ENCODE measurements around the gene HPCAL1. TPM values are rescaled to one million over a fixed set of nuclear protein-coding genes. Genes with fewer than 3 reads are reported as not detected.

HPCAL1 gene
- total and polyA plus RNA-seq, 10 of the 15 experiments (the other 5 are each of a cell fraction or from before 2014, with no cell fraction given) = 0.40 to 12.8 (median 7.9) TPM

GRCh38 chr2:10265329-10266132 lies 37.2 kb upstream of the HPCAL1 start (continued):
- TF ChIP-seq, protein P1, sequence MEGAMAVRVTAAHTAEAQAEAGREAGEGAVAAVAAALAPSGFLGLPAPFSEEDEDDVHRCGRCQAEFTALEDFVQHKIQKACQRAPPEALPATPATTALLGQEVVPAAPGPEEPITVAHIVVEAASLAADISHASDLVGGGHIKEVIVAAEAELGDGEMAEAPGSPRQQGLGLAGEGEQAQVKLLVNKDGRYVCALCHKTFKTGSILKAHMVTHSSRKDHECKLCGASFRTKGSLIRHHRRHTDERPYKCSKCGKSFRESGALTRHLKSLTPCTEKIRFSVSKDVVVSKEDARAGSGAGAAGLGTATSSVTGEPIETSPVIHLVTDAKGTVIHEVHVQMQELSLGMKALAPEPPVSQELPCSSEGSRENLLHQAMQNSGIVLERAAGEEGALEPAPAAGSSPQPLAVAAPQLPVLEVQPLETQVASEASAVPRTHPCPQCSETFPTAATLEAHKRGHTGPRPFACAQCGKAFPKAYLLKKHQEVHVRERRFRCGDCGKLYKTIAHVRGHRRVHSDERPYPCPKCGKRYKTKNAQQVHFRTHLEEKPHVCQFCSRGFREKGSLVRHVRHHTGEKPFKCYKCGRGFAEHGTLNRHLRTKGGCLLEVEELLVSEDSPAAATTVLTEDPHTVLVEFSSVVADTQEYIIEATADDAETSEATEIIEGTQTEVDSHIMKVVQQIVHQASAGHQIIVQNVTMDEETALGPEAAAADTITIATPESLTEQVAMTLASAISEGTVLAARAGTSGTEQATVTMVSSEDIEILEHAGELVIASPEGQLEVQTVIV (IDR thresholded peaks at IDR 0.05; ENCODE audit: borderline replicate concordance, partially characterized antibody) = no peak
- TF ChIP-seq BRCA1 (IDR thresholded peaks at IDR 0.05; ENCODE audit: low read depth, low read length) (no peak), IRF4 (IDR thresholded peaks at IDR 0.05; ENCODE audit: low read depth, low read length) (no peak), YY1 (IDR thresholded peaks at IDR 0.05; ENCODE audit: low read depth, low read length) (no peak), CBFB (IDR thresholded peaks at IDR 0.05; ENCODE audit: low read depth) (no peak)

DNA sequence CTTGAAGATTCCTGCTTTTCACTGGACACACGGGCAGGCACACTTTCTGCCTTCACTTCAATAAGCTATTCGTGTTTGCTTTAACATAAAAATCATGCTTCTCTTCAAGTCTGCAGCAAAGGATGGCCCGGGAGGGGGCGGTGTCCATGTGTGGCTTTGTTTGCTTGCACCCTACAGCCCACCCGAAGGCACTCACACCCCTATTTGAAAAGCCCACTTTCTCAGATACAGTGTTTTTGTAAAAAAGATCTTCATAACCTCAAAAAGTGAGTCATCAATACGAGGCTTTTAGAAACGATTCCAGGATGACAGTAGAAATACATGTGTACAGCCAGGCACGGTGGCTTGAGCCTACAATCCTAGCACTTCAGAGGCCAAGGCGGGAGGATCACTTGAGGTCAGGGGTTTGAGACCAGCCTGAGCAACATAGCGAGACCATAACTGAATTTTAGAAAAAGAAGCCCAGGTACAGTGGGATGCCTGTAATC lies 36.5 kb upstream of the HPCAL1 start:
- ChIA-PET CTCF (interaction anchor here (1.0 to 3.1 kb wide), 3 partner anchors 125 to 164 kb away, joined by 3 to 19 read pairs (median 3); no protein-coding TSS in a partner anchor), RAD21 (ENCODE audit: unreplicated experiment) (interaction anchor here (3.5 kb wide), 1 partner anchor 143 kb away, joined by 19 read pairs; no protein-coding TSS in a partner anchor), POLR2A (no interaction called here), SMC1A (ENCODE audit: uncharacterized antibody, unreplicated experiment) (interaction anchor here (1.4 kb wide), 1 partner anchor 143 kb away, joined by 6 read pairs; no protein-coding TSS in a partner anchor)
- in situ Hi-C loops (cut with MboI) (no loop called here), intact Hi-C loops (cut with micrococcal nuclease; ENCODE audit: unreplicated experiment) (no loop called here)
- Histone ChIP-seq H3K4me2 (ENCODE audit: control insufficient read depth, insufficient read depth) (no peak overlapping the region), H3K27ac (ENCODE audit: control insufficient read depth, insufficient read depth) (no peak overlapping the region), H3K27me3 (replicated peaks in 1 of 2; ENCODE audit: control insufficient read depth in 2 of 2, insufficient read depth in 2 of 2, low read length in 1 of 2) (peaks cover 0 to 3% of the 10 kb centered on the region in 2 experiments; a peak in 2 of 4 replicates), H3K9me3 (replicated peaks; ENCODE audit: control insufficient read depth, insufficient read depth, low read length) (no peaks in the 10 kb centered on the region), H3K4me3 (no peak overlapping the region), H4K20me1 (ENCODE audit: control insufficient read depth, insufficient read depth) (no peaks in the 10 kb centered on the region), H3K4me1 (ENCODE audit: control insufficient read depth, insufficient read depth, low read length) (no peaks in the 10 kb centered on the region), H3K79me2 (ENCODE audit: control insufficient read depth, insufficient read depth, low read length) (no peaks in the 10 kb centered on the region), H2AFZ (ENCODE audit: control insufficient read depth, low read depth, low read length) (no peak overlapping the region), H3K9ac (ENCODE audit: control insufficient read depth, insufficient read depth, low read length) (no peak overlapping the region), H3K36me3 (ENCODE audit: control insufficient read depth in 2 of 2, insufficient read depth in 2 of 2, low read length in 1 of 2) (no peaks in the 10 kb centered on the region)
- no peak for FAIRE-seq
- no peak for ATAC-seq
- no peak for DNase-seq (ENCODE audit: low read depth, low spot score)
- 11% methylated on average over 10 of the region's 10 CpGs for WGBS (ENCODE audit: insufficient coverage, insufficient replicate concordance, low lambda C conversion rate, missing lambda C conversion rate)
- BruUV-seq (replicated peaks) = no TSS peak
- TF ChIP-seq, protein P2, sequence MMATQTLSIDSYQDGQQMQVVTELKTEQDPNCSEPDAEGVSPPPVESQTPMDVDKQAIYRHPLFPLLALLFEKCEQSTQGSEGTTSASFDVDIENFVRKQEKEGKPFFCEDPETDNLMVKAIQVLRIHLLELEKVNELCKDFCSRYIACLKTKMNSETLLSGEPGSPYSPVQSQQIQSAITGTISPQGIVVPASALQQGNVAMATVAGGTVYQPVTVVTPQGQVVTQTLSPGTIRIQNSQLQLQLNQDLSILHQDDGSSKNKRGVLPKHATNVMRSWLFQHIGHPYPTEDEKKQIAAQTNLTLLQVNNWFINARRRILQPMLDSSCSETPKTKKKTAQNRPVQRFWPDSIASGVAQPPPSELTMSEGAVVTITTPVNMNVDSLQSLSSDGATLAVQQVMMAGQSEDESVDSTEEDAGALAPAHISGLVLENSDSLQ (IDR thresholded peaks at IDR 0.05) = no peak
- TF ChIP-seq ELK1 (IDR thresholded peaks at IDR 0.05; ENCODE audit: low read depth, low read length) (no peak), SUZ12 (IDR thresholded peaks at IDR 0.05; ENCODE audit: unreplicated experiment) (no peak), SMARCA5 (IDR thresholded peaks at IDR 0.05) (no peak), POLR2AphosphoS2 (IDR thresholded peaks at IDR 0.05; ENCODE audit: low read depth, low read length) (no peak)
- TF ChIP-seq, protein P3, sequence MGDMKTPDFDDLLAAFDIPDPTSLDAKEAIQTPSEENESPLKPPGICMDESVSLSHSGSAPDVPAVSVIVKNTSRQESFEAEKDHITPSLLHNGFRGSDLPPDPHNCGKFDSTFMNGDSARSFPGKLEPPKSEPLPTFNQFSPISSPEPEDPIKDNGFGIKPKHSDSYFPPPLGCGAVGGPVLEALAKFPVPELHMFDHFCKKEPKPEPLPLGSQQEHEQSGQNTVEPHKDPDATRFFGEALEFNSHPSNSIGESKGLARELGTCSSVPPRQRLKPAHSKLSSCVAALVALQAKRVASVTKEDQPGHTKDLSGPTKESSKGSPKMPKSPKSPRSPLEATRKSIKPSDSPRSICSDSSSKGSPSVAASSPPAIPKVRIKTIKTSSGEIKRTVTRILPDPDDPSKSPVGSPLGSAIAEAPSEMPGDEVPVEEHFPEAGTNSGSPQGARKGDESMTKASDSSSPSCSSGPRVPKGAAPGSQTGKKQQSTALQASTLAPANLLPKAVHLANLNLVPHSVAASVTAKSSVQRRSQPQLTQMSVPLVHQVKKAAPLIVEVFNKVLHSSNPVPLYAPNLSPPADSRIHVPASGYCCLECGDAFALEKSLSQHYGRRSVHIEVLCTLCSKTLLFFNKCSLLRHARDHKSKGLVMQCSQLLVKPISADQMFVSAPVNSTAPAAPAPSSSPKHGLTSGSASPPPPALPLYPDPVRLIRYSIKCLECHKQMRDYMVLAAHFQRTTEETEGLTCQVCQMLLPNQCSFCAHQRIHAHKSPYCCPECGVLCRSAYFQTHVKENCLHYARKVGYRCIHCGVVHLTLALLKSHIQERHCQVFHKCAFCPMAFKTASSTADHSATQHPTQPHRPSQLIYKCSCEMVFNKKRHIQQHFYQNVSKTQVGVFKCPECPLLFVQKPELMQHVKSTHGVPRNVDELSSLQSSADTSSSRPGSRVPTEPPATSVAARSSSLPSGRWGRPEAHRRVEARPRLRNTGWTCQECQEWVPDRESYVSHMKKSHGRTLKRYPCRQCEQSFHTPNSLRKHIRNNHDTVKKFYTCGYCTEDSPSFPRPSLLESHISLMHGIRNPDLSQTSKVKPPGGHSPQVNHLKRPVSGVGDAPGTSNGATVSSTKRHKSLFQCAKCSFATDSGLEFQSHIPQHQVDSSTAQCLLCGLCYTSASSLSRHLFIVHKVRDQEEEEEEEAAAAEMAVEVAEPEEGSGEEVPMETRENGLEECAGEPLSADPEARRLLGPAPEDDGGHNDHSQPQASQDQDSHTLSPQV (IDR thresholded peaks at IDR 0.05) = no peak
